Endothelial cell of umbilical vein (primary cell): ENCODE data around the gene CLEC5A.

Experiments
- POLR2A ChIP-seq: IDR thresholded peaks from 2 replicates; pipeline ENCODE4 v1.6.1; 2012; ENCODE audit warnings: low read depth, mild to moderate bottlenecking, control low read depth, low read length
- TF ChIP-seq, protein P1 (sequence below), 2 donors: IDR thresholded peaks; 1 replicate in 1 of 2; 2 replicates in 1 of 2; pipeline ENCODE4 v1.5.1; 2011; ENCODE audit warnings: low read length in 2 of 2, mild to moderate bottlenecking in 2 of 2, moderate library complexity in 2 of 2, control low read depth in 1 of 2, inconsistent platforms in 1 of 2, low read depth in 1 of 2; ENCODE audit not compliant: insufficient read depth in 1 of 2; ENCODE audit errors: extremely low read depth in 1 of 2
- TF ChIP-seq, protein P2 (sequence below): IDR thresholded peaks from 2 replicates; pipeline ENCODE4 v1.6.1; 2011; ENCODE audit not compliant: insufficient read depth, insufficient read length

DNA sequence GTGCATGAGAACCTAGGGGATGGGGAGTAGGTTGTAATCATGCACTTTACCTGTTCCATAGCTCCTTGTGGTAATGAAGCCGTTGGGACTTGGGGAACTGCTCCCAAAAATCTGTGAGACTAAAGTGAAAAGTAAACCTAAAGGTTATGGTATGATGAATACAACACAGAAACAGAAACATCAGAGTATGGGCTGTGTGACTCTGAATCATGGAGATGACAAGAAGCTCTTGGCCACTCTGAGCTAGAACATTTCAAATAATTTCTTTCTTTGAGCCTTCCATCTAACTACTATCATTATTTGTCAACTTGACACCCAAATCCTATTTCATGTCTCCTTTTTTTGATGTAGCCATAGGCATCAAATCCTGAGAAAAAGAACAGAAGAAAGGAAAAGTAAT, 2.9 kb downstream of the CLEC5A start:
- TF ChIP-seq POLR2A: no peak
- TF ChIP-seq, protein P1, sequence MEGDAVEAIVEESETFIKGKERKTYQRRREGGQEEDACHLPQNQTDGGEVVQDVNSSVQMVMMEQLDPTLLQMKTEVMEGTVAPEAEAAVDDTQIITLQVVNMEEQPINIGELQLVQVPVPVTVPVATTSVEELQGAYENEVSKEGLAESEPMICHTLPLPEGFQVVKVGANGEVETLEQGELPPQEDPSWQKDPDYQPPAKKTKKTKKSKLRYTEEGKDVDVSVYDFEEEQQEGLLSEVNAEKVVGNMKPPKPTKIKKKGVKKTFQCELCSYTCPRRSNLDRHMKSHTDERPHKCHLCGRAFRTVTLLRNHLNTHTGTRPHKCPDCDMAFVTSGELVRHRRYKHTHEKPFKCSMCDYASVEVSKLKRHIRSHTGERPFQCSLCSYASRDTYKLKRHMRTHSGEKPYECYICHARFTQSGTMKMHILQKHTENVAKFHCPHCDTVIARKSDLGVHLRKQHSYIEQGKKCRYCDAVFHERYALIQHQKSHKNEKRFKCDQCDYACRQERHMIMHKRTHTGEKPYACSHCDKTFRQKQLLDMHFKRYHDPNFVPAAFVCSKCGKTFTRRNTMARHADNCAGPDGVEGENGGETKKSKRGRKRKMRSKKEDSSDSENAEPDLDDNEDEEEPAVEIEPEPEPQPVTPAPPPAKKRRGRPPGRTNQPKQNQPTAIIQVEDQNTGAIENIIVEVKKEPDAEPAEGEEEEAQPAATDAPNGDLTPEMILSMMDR (IDR thresholded peaks at IDR 0.05; ENCODE audit: extremely low read depth in 1 of 2, insufficient read depth in 1 of 2, low read depth in 1 of 2, low read length in 2 of 2): no peak
- TF ChIP-seq, protein P2, sequence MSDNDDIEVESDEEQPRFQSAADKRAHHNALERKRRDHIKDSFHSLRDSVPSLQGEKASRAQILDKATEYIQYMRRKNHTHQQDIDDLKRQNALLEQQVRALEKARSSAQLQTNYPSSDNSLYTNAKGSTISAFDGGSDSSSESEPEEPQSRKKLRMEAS: no peak
